ENCODE data around the gene UFL1.
"Not testable (repeated sequence)": the region's sequence is repeated elsewhere in the genome, so short reads cannot be mapped to it uniquely, and the experiment has no call there.

The UFL1 gene

GRCh38 chr6:96537726-96538125 is 16.1 kb downstream of the UFL1 start:
- H3K9me3 ChIP-seq (ENCODE audit: low read length), result no peaks in the 10 kb centered on the region
- no peaks in the 10 kb centered on the region for H3K4me1 ChIP-seq (ENCODE audit: insufficient read depth, low read length)
- peaks cover 60% of the 10 kb centered on the region for H3K36me3 ChIP-seq (ENCODE audit: insufficient read depth, low read length)
- H3K4me3 ChIP-seq (ENCODE audit: low read length), result no peak overlapping the region
- H2AFZ ChIP-seq (ENCODE audit: low read depth, low read length), result no peak overlapping the region
- H3K27me3 ChIP-seq (ENCODE audit: insufficient read depth, low read length), result no peaks in the 10 kb centered on the region

GRCh38 chr6:96542702-96543101 is 21.1 kb downstream of the UFL1 start:
- no peaks in the 10 kb centered on the region for H3K4me1 ChIP-seq (ENCODE audit: insufficient read depth, low read length)

GRCh38 chr6:96545882-96546281 is 24.3 kb downstream of the UFL1 start:
- Histone ChIP-seq H3K4me3 (ENCODE audit: low read length) (no peak overlapping the region), H2AFZ (ENCODE audit: low read depth, low read length) (no peak overlapping the region), H3K36me3 (ENCODE audit: insufficient read depth, low read length) (peaks cover 68% of the 10 kb centered on the region), H3K27me3 (ENCODE audit: insufficient read depth, low read length) (no peaks in the 10 kb centered on the region), H3K4me1 (ENCODE audit: insufficient read depth, low read length) (no peaks in the 10 kb centered on the region), H3K9me3 (ENCODE audit: low read length) (no peaks in the 10 kb centered on the region)

More at GRCh38 chr6:96542702-96543101, 21.1 kb downstream of the UFL1 start:
- no peak overlapping the region for H2AFZ ChIP-seq (ENCODE audit: low read depth, low read length)
- H3K4me3 ChIP-seq (ENCODE audit: low read length), result no peak overlapping the region
- H3K9me3 ChIP-seq (ENCODE audit: low read length), result no peaks in the 10 kb centered on the region
- H3K27me3 ChIP-seq (ENCODE audit: insufficient read depth, low read length), result no peaks in the 10 kb centered on the region
- peaks cover 75% of the 10 kb centered on the region for H3K36me3 ChIP-seq (ENCODE audit: insufficient read depth, low read length)

GRCh38 chr6:96547654-96548053 is 26.0 kb downstream of the UFL1 start:
- Histone ChIP-seq H3K4me3 (ENCODE audit: low read length) (no peak overlapping the region), H3K4me1 (ENCODE audit: insufficient read depth, low read length) (no peaks in the 10 kb centered on the region), H3K27me3 (ENCODE audit: insufficient read depth, low read length) (no peaks in the 10 kb centered on the region), H2AFZ (ENCODE audit: low read depth, low read length) (no peak overlapping the region), H3K9me3 (ENCODE audit: low read length) (no peaks in the 10 kb centered on the region), H3K36me3 (ENCODE audit: insufficient read depth, low read length) (peaks cover 83% of the 10 kb centered on the region)

GRCh38 chr6:96554558-96554957 is 33.0 kb downstream of the UFL1 start:
- H3K27me3 ChIP-seq (ENCODE audit: insufficient read depth, low read length), result no peaks in the 10 kb centered on the region
- no peaks in the 10 kb centered on the region for H3K4me1 ChIP-seq (ENCODE audit: insufficient read depth, low read length)
- no peak overlapping the region for H3K4me3 ChIP-seq (ENCODE audit: low read length)
- no peak overlapping the region for H2AFZ ChIP-seq (ENCODE audit: low read depth, low read length)
- peaks cover 57% of the 10 kb centered on the region for H3K36me3 ChIP-seq (ENCODE audit: insufficient read depth, low read length)
- no peaks in the 10 kb centered on the region for H3K9me3 ChIP-seq (ENCODE audit: low read length)

GRCh38 chr6:96559740-96560139 is 38.1 kb downstream of the UFL1 start:
- not testable (repeated sequence) for H3K27me3 ChIP-seq (ENCODE audit: insufficient read depth, low read length); H3K9me3 ChIP-seq (ENCODE audit: low read length); H2AFZ ChIP-seq (ENCODE audit: low read depth, low read length); H3K4me1 ChIP-seq (ENCODE audit: insufficient read depth, low read length); H3K4me3 ChIP-seq (ENCODE audit: low read length)
- peaks cover 11% of the 10 kb centered on the region for H3K36me3 ChIP-seq (ENCODE audit: insufficient read depth, low read length)

- no peak within 1 kb of the TSS for H3K4me3 ChIP-seq (ENCODE audit: low read length)
- H3K36me3 ChIP-seq (ENCODE audit: insufficient read depth, low read length), result no peaks in the 10 kb centered on the region
- H3K27me3 ChIP-seq (ENCODE audit: insufficient read depth, low read length), result no peaks in the 10 kb centered on the region
- no peaks in the 10 kb centered on the region for H3K4me1 ChIP-seq (ENCODE audit: insufficient read depth, low read length)
- no peak within 1 kb of the TSS for H2AFZ ChIP-seq (ENCODE audit: low read depth, low read length)
- no peaks in the 10 kb centered on the region for H3K9me3 ChIP-seq (ENCODE audit: low read length)
Observed at GRCh38 chr6:96562886-96563285, 41.3 kb downstream of the UFL1 start, which contains the start of gene FHL5. Gene FHL5 (plus strand): TSS chr6:96563128. CDS start chr6:96603614, 40,486 bp downstream.

- Histone ChIP-seq H3K36me3 (ENCODE audit: insufficient read depth, low read length) (no peaks in the 10 kb centered on the region), H3K27me3 (ENCODE audit: insufficient read depth, low read length) (no peaks in the 10 kb centered on the region), H3K9me3 (ENCODE audit: low read length) (no peaks in the 10 kb centered on the region), H3K4me1 (ENCODE audit: insufficient read depth, low read length) (no peaks in the 10 kb centered on the region), H2AFZ (ENCODE audit: low read depth, low read length) (no peak overlapping the region), H3K4me3 (ENCODE audit: low read length) (no peak overlapping the region)
Observed at GRCh38 chr6:96563853-96564252, 42.2 kb downstream of the UFL1 start.

GRCh38 chr6:96570053-96570452 is 48.4 kb downstream of the UFL1 start:
- Histone ChIP-seq H3K4me1 (ENCODE audit: insufficient read depth, low read length) (no peaks in the 10 kb centered on the region), H3K36me3 (ENCODE audit: insufficient read depth, low read length) (no peaks in the 10 kb centered on the region), H3K27me3 (ENCODE audit: insufficient read depth, low read length) (no peaks in the 10 kb centered on the region), H2AFZ (ENCODE audit: low read depth, low read length) (no peak overlapping the region), H3K9me3 (ENCODE audit: low read length) (no peaks in the 10 kb centered on the region), H3K4me3 (ENCODE audit: low read length) (no peak overlapping the region)

GRCh38 chr6:96571551-96571950 is 49.9 kb downstream of the UFL1 start:
- no peaks in the 10 kb centered on the region for H3K4me1 ChIP-seq (ENCODE audit: insufficient read depth, low read length)
- H3K4me3 ChIP-seq (ENCODE audit: low read length), result no peak overlapping the region
- no peaks in the 10 kb centered on the region for H3K9me3 ChIP-seq (ENCODE audit: low read length)

GRCh38 chr6:96575359-96575758 is 53.8 kb downstream of the UFL1 start:
- no peaks in the 10 kb centered on the region for H3K9me3 ChIP-seq (ENCODE audit: low read length)
- H3K36me3 ChIP-seq (ENCODE audit: insufficient read depth, low read length), result no peaks in the 10 kb centered on the region
- no peak overlapping the region for H3K4me3 ChIP-seq (ENCODE audit: low read length)
- no peaks in the 10 kb centered on the region for H3K4me1 ChIP-seq (ENCODE audit: insufficient read depth, low read length)
- no peak overlapping the region for H2AFZ ChIP-seq (ENCODE audit: low read depth, low read length)
- no peaks in the 10 kb centered on the region for H3K27me3 ChIP-seq (ENCODE audit: insufficient read depth, low read length)

More at GRCh38 chr6:96571551-96571950, 49.9 kb downstream of the UFL1 start:
- H2AFZ ChIP-seq (ENCODE audit: low read depth, low read length), result no peak overlapping the region
- no peaks in the 10 kb centered on the region for H3K36me3 ChIP-seq (ENCODE audit: insufficient read depth, low read length)
- H3K27me3 ChIP-seq (ENCODE audit: insufficient read depth, low read length), result no peaks in the 10 kb centered on the region

- Histone ChIP-seq H3K36me3 (ENCODE audit: insufficient read depth, low read length) (no peaks in the 10 kb centered on the region), H3K4me1 (ENCODE audit: insufficient read depth, low read length) (no peaks in the 10 kb centered on the region), H2AFZ (ENCODE audit: low read depth, low read length) (no peak overlapping the region), H3K4me3 (ENCODE audit: low read length) (no peak overlapping the region), H3K27me3 (ENCODE audit: insufficient read depth, low read length) (no peaks in the 10 kb centered on the region), H3K9me3 (ENCODE audit: low read length) (no peaks in the 10 kb centered on the region)
Observed at GRCh38 chr6:96576221-96576620, 54.6 kb downstream of the UFL1 start.

- H3K27me3 ChIP-seq (ENCODE audit: insufficient read depth, low read length), result no peaks in the 10 kb centered on the region
- H3K36me3 ChIP-seq (ENCODE audit: insufficient read depth, low read length), result no peaks in the 10 kb centered on the region
Observed at GRCh38 chr6:96582021-96582420, 60.4 kb downstream of the UFL1 start.

GRCh38 chr6:96582436-96582835 is 60.8 kb downstream of the UFL1 start:
- Histone ChIP-seq H3K27me3 (ENCODE audit: insufficient read depth, low read length) (no peaks in the 10 kb centered on the region), H3K4me3 (ENCODE audit: low read length) (no peak overlapping the region), H3K36me3 (ENCODE audit: insufficient read depth, low read length) (no peaks in the 10 kb centered on the region), H3K9me3 (ENCODE audit: low read length) (no peaks in the 10 kb centered on the region), H2AFZ (ENCODE audit: low read depth, low read length) (no peak overlapping the region), H3K4me1 (ENCODE audit: insufficient read depth, low read length) (no peaks in the 10 kb centered on the region)

More at GRCh38 chr6:96582021-96582420, 60.4 kb downstream of the UFL1 start:
- H2AFZ ChIP-seq (ENCODE audit: low read depth, low read length), result no peak overlapping the region
- H3K9me3 ChIP-seq (ENCODE audit: low read length), result no peaks in the 10 kb centered on the region
- no peak overlapping the region for H3K4me3 ChIP-seq (ENCODE audit: low read length)
- no peaks in the 10 kb centered on the region for H3K4me1 ChIP-seq (ENCODE audit: insufficient read depth, low read length)
